ENCODE data around the gene GARIN5B. TPM values are rescaled to one million over a fixed set of nuclear protein-coding genes. Genes with fewer than 3 reads are reported as not detected.
A peak's percentile ranks its signal among the peaks of the same experiment; 100 is the strongest.

Gene GARIN5B
- total RNA-seq, 1 experiment from 2014 or later = not detected

DNA sequence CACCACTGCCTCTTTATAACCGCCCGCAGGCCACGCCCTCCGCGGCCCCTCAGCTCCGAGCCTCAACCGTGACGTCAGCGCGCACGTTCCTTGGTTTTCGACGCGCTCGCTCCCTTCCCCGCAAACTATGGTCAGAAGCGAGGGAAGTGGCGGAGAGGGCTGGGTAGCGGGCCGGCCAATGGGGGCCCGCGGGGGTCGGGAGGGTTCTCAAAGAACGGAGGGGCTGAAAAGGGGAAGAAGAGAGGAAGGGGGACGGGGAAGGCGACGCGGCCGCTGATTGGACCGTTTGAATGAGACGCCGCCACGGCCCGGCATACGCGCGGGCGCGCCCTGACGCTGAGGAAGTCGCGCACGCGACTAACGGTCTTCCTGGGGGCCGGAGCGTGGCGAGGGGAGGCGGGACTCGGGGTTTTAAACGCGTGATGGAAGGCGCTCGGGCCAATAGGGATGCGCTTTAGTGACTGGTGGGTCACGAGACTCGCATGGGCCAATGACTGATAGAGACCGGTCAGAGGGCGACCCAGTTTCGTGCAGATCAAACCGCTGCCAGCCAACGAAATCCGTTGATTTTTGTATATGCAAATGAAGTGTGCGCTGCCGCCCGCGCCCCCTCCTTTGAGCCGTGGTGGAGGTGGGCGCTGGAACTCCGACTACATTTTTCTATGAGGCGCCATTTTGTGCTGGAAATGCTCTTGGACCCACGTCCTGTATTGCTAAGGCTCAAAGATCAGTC, 44.9 kb upstream of the GARIN5B start (continued):
- TF ChIP-seq, protein P1, sequence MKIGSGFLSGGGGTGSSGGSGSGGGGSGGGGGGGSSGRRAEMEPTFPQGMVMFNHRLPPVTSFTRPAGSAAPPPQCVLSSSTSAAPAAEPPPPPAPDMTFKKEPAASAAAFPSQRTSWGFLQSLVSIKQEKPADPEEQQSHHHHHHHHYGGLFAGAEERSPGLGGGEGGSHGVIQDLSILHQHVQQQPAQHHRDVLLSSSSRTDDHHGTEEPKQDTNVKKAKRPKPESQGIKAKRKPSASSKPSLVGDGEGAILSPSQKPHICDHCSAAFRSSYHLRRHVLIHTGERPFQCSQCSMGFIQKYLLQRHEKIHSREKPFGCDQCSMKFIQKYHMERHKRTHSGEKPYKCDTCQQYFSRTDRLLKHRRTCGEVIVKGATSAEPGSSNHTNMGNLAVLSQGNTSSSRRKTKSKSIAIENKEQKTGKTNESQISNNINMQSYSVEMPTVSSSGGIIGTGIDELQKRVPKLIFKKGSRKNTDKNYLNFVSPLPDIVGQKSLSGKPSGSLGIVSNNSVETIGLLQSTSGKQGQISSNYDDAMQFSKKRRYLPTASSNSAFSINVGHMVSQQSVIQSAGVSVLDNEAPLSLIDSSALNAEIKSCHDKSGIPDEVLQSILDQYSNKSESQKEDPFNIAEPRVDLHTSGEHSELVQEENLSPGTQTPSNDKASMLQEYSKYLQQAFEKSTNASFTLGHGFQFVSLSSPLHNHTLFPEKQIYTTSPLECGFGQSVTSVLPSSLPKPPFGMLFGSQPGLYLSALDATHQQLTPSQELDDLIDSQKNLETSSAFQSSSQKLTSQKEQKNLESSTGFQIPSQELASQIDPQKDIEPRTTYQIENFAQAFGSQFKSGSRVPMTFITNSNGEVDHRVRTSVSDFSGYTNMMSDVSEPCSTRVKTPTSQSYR (CRISPR knock-in tag; IDR thresholded peaks at IDR 0.05) = peak; percentile 77; the same call in 1 of the 2 replicates
- TF ChIP-seq ZSCAN18 (CRISPR knock-in tag; IDR thresholded peaks at IDR 0.05) (no peak), RORB (CRISPR knock-in tag; IDR thresholded peaks at IDR 0.05) (no peak), ESRRA (CRISPR knock-in tag; IDR thresholded peaks at IDR 0.05; ENCODE audit: borderline replicate concordance) (no peak), STAT6 (CRISPR knock-in tag; conservative IDR thresholded peaks at IDR 0.05; ENCODE audit: low read depth) (no peak), ETV6 (CRISPR knock-in tag; IDR thresholded peaks at IDR 0.05) (peak; percentile 71), CREB1 (CRISPR knock-in tag; IDR thresholded peaks at IDR 0.05) (peak; percentile 68; the same call in 1 of the 2 replicates), ZNF138 (CRISPR knock-in tag; conservative IDR thresholded peaks at IDR 0.05) (no peak), ZNF423 (CRISPR knock-in tag; IDR thresholded peaks at IDR 0.05) (no peak), SMAD4 (CRISPR knock-in tag; IDR thresholded peaks at IDR 0.05) (no peak), TCF7 (CRISPR knock-in tag; IDR thresholded peaks at IDR 0.05; ENCODE audit: low read depth) (no peak; the same call in 1 of the 2 replicates), IRF2 (CRISPR knock-in tag; IDR thresholded peaks at IDR 0.05; ENCODE audit: borderline replicate concordance, low read depth) (no peak), PRRX2 (CRISPR knock-in tag; IDR thresholded peaks at IDR 0.05) (no peak), GTF2I (CRISPR knock-in tag; conservative IDR thresholded peaks at IDR 0.05) (no peak), HMGXB4 (CRISPR knock-in tag; IDR thresholded peaks at IDR 0.05) (no peak), CBFB (CRISPR knock-in tag; IDR thresholded peaks at IDR 0.05; ENCODE audit: low read depth) (peak; percentile 89; the same call in 1 of the 2 replicates), TEAD4 (CRISPR knock-in tag; IDR thresholded peaks at IDR 0.05) (no peak), FOXJ3 (CRISPR knock-in tag; IDR thresholded peaks at IDR 0.05; ENCODE audit: borderline replicate concordance) (no peak), PREB (CRISPR knock-in tag; IDR thresholded peaks at IDR 0.05; ENCODE audit: borderline replicate concordance) (no peak), FOXP1 (CRISPR knock-in tag; IDR thresholded peaks at IDR 0.05; ENCODE audit: borderline replicate concordance) (peak; percentile 96; the same call in 1 of the 2 replicates), IRF1 (CRISPR knock-in tag; IDR thresholded peaks at IDR 0.05) (no peak), ZNF425 (CRISPR knock-in tag; conservative IDR thresholded peaks at IDR 0.05) (no peak)
- TF ChIP-seq, protein P2, sequence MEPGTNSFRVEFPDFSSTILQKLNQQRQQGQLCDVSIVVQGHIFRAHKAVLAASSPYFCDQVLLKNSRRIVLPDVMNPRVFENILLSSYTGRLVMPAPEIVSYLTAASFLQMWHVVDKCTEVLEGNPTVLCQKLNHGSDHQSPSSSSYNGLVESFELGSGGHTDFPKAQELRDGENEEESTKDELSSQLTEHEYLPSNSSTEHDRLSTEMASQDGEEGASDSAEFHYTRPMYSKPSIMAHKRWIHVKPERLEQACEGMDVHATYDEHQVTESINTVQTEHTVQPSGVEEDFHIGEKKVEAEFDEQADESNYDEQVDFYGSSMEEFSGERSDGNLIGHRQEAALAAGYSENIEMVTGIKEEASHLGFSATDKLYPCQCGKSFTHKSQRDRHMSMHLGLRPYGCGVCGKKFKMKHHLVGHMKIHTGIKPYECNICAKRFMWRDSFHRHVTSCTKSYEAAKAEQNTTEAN (CRISPR knock-in tag; IDR thresholded peaks at IDR 0.05) = peak; percentile 90; the same call in 1 of the 2 replicates

Data from WTC11 (cell line).